HepG2 (cell line): ENCODE results near the gene ADAM10. TPM values are rescaled to one million over a fixed set of nuclear protein-coding genes. Genes with fewer than 3 reads are reported as not detected.

ENCODE experiments used
- ATAC-seq: fragments of 200-7000 bp; cut with Tn5 transposase; 3 replicates; pipeline ENCODE4 v1.9.1; 2020; ENCODE audit warnings: mild to moderate bottlenecking, moderate library complexity
- BruUV-seq: library from RNA; stranded (reverse); fragments of 400-500 nt; replicated peaks from 2 replicates; lab custom pipeline; 2021; lab: Mats Ljungman, UMichigan
- CTCF ChIA-PET: fragments of 300-600 bp; formaldehyde crosslinking; extraction: SDS; loops from one replicate; lab custom pipeline; 2021; ENCODE audit warnings: low total read pairs, inconsistent platforms, low intra/inter-chr PET ratio; lab: Yijun Ruan, JAX
- POLR2A ChIA-PET: fragments of 350-600 bp; sonication (Branson Sonifier 250); formaldehyde crosslinking; loops from one replicate; lab custom pipeline; 2020; ENCODE audit warnings: antibody characterized with exemption, inconsistent platforms; lab: Yijun Ruan, JAX
- DNase-seq: peaks from one replicate; pipeline ENCODE4 v3.0.0-alpha.2; 2015; ENCODE audit warnings: low spot score
- FAIRE-seq: peaks from 3 replicates; lab custom pipeline; 2011; peaks lifted over from hg19 to GRCh38; lab: Jason Lieb, UNC
- H2AFZ ChIP-seq: one replicate; pipeline ENCODE4 v1.6.1; 2011; ENCODE audit warnings: low read length, inconsistent platforms
- H3K27ac ChIP-seq: fragments of 300-600 bp; 3 replicates; pipeline ENCODE4 v1.8.0; 2011; ENCODE audit warnings: mixed run types, mild to moderate bottlenecking, mixed read lengths, low read length, inconsistent platforms; ENCODE audit not compliant: insufficient read depth; ENCODE audit errors: extremely low read length
- H3K27me3 ChIP-seq, 2 experiments: fragments of 200-600 bp in 1 of 2; 2 replicates in 1 of 2; 3 replicates in 1 of 2; pipeline versions ENCODE4 v1.6.0 to v1.8.0; 2011; ENCODE audit warnings: low read length in 2 of 2, mild to moderate bottlenecking in 2 of 2, moderate library complexity in 2 of 2, inconsistent platforms in 1 of 2; ENCODE audit not compliant: insufficient read depth in 2 of 2, control insufficient read depth in 1 of 2
- H3K36me3 ChIP-seq, 2 experiments: fragments of 200-600 bp in 1 of 2; replicated peaks in 1 of 2; 2 replicates in 1 of 2; 3 replicates in 1 of 2; pipeline versions ENCODE4 v1.5.1 to v1.8.0; 2011; ENCODE audit warnings: low read length in 2 of 2, inconsistent platforms in 1 of 2; ENCODE audit not compliant: insufficient read depth in 2 of 2, control insufficient read depth in 1 of 2
- H3K4me1 ChIP-seq: 2 replicates; pipeline ENCODE4 v1.5.1; 2012; ENCODE audit warnings: low read length, inconsistent platforms; ENCODE audit not compliant: insufficient read depth
- H3K4me2 ChIP-seq: 2 replicates; pipeline ENCODE4 v1.6.0; 2011; ENCODE audit warnings: low read depth, low read length, inconsistent platforms
- H3K4me3 ChIP-seq, 3 experiments: fragments of 200-600 bp in 1 of 3; sonication (generic), shearing (Covaris generic) in 1 of 3; replicated peaks in 1 of 3; 2 replicates each; pipeline ENCODE4 v1.5.1; 2011 to 2016; ENCODE audit warnings: low read length in 3 of 3, inconsistent platforms in 2 of 3, low read depth in 2 of 3, mild to moderate bottlenecking in 2 of 3, control low read depth in 1 of 3, mixed read lengths in 1 of 3; ENCODE audit not compliant: insufficient read depth in 1 of 3
- H3K79me2 ChIP-seq: one replicate; pipeline ENCODE4 v1.6.1; 2011; ENCODE audit warnings: low read length, inconsistent platforms; ENCODE audit not compliant: insufficient read depth
- H3K9ac ChIP-seq: 2 replicates; pipeline ENCODE4 v1.6.0; 2011; ENCODE audit warnings: mild to moderate bottlenecking, low read depth, low read length, inconsistent platforms; ENCODE audit not compliant: insufficient read depth
- H3K9me3 ChIP-seq: 2 replicates; pipeline ENCODE4 v1.5.1; 2012; ENCODE audit warnings: mild to moderate bottlenecking, low read length
- H4K20me1 ChIP-seq: 2 replicates; pipeline ENCODE4 v1.6.0; 2011; ENCODE audit warnings: inconsistent platforms, mild to moderate bottlenecking, low read length, moderate library complexity; ENCODE audit not compliant: insufficient read depth
- BRF2 ChIP-seq: sonication (generic); formaldehyde crosslinking; IDR thresholded peaks from 2 replicates; pipeline ENCODE4 v1.8.1; 2022; ENCODE audit warnings: mild to moderate bottlenecking, missing genetic modification reagents
- CAMTA2 ChIP-seq: sonication (generic); formaldehyde crosslinking; IDR thresholded peaks from 2 replicates; pipeline ENCODE4 v1.4.0; 2020; ENCODE audit warnings: mild to moderate bottlenecking, missing genetic modification reagents, borderline replicate concordance
- MLXIP ChIP-seq: sonication (generic); formaldehyde crosslinking; IDR thresholded peaks from 2 replicates; pipeline ENCODE4 v1.9.0; 2021; ENCODE audit warnings: missing genetic modification reagents, borderline replicate concordance
- PCBP1 ChIP-seq: fragments of 200-400 bp; formaldehyde crosslinking; IDR thresholded peaks from 2 replicates; pipeline ENCODE4 v1.6.1; 2017; ENCODE audit warnings: mild to moderate bottlenecking, low read depth, low read length, borderline replicate concordance
- ZFX ChIP-seq: sonication (generic); formaldehyde crosslinking; IDR thresholded peaks from 2 replicates; pipeline ENCODE4 v1.4.0; 2020; ENCODE audit warnings: mild to moderate bottlenecking, low read depth, missing genetic modification reagents, moderate library complexity
- ZNF362 ChIP-seq: sonication (generic); formaldehyde crosslinking; IDR thresholded peaks from 2 replicates; pipeline ENCODE4 v1.4.0; 2020; ENCODE audit warnings: missing genetic modification reagents, mild to moderate bottlenecking, borderline replicate concordance
- ZNF556 ChIP-seq: sonication (generic); formaldehyde crosslinking; IDR thresholded peaks from 2 replicates; pipeline ENCODE4 v1.4.0; 2020; ENCODE audit warnings: mild to moderate bottlenecking, missing genetic modification reagents, borderline replicate concordance
- ZNF589 ChIP-seq: sonication (generic); formaldehyde crosslinking; conservative IDR thresholded peaks from 2 replicates; pipeline ENCODE4 v1.8.0; 2022; ENCODE audit warnings: mild to moderate bottlenecking, moderate library complexity, missing genetic modification reagents
- ZNF713 ChIP-seq: sonication (generic); formaldehyde crosslinking; IDR thresholded peaks from 2 replicates; pipeline ENCODE4 v1.4.0; 2020; ENCODE audit warnings: mild to moderate bottlenecking, missing genetic modification reagents
- ZNF782 ChIP-seq: sonication (generic); formaldehyde crosslinking; IDR thresholded peaks from 2 replicates; pipeline ENCODE4 v1.4.0; 2020; ENCODE audit warnings: missing genetic modification reagents, mild to moderate bottlenecking, borderline replicate concordance
- ZNF841 ChIP-seq: sonication (generic); formaldehyde crosslinking; IDR thresholded peaks from 2 replicates; pipeline ENCODE4 v1.8.1; 2023; ENCODE audit warnings: missing genetic modification reagents, borderline replicate concordance
- ZSCAN12 ChIP-seq: sonication (generic); formaldehyde crosslinking; IDR thresholded peaks from 2 replicates; pipeline ENCODE4 v1.9.0; 2021; ENCODE audit warnings: mild to moderate bottlenecking, missing genetic modification reagents
- WGBS: methylation state at CpG from one replicate; pipeline ENCODE4 v1.1.6; 2017; ENCODE audit warnings: low lambda C conversion rate; 5-methylcytosine and 5-hydroxymethylcytosine counted together
- in situ Hi-C: cut with HindIII; loops from 2 replicates; pipeline ENCODE4 v1.10.0; 2017; ENCODE audit warnings: low pct_unique_long_range_greater_than_20kb; ENCODE audit not compliant: extremely low pct_ligation_motif_present
- intact Hi-C: fragments of 100-400 bp; cut with micrococcal nuclease; formaldehyde crosslinking; loops from one replicate; pipeline ENCODE4 v1.10.0; 2022; ENCODE audit not compliant: unreplicated experiment
- polyA plus RNA-seq, 8 experiments: library from polyadenylated mRNA; depleted of rRNA in 3 of 8; stranded (reverse) in 7 of 8; unstranded in 1 of 8; fragments of >200 nt; fragmentation: Illumina TruSeq in 4 of 8; extraction: Trizol in 4 of 8; gene quantifications; 2 replicates each; pipeline versions ENCODE4 v1.2.1 to v1.2.3, GENCODE V29; 2011 to 2016; ENCODE audit warnings: low read depth in 4 of 8, missing spikeins in 1 of 8, mixed read lengths in 1 of 8; ENCODE audit not compliant: insufficient read depth in 1 of 8
- total RNA-seq, 5 experiments: library from RNA; depleted of rRNA; stranded (reverse); fragments of >200 nt; fragmentation: Illumina TruSeq; extraction: Trizol; gene quantifications; 2 replicates each; pipeline ENCODE4 v1.2.3, GENCODE V29; 2016; ENCODE audit warnings: low read depth in 1 of 5

Gene ADAM10
- total and polyA plus RNA-seq, 2 of the 13 experiments (the other 11 are each of a cell fraction or from before 2014, with no cell fraction given) = 92.7 to 125 TPM

GRCh38 chr15:58544756-58545155 lies 204.8 kb downstream of the ADAM10 start:
- Histone ChIP-seq H4K20me1 (no peaks in the 10 kb centered on the region), H3K9ac (no peak overlapping the region), H3K4me1 (peaks cover 23% of the 10 kb centered on the region), H3K36me3 (peaks cover 2 to 13% of the 10 kb centered on the region in 2 experiments; a peak in 2 of 5 replicates), H3K27ac (no peak overlapping the region), H3K4me2 (no peak overlapping the region)
- ATAC-seq (no peak), DNase-seq (no peak)
- CTCF ChIA-PET = no interaction called here
- 98% methylated on average over 5 of the region's 5 CpGs for WGBS
- TF ChIP-seq ZNF841 (no peak), ZNF362 (CRISPR knock-in tag) (no peak), PCBP1 (no peak)
- TF ChIP-seq, all 625 proteins: peak for 0
- no TSS peak for BruUV-seq
- in situ Hi-C loops (loop anchor here (5.0 kb wide), 1 partner anchor 72 kb away; no protein-coding TSS in a partner anchor), intact Hi-C loops (no loop called here)
- Histone ChIP-seq H3K79me2 (no peaks in the 10 kb centered on the region), H3K27me3 (no peaks in the 10 kb centered on the region), H3K4me3 (no peak overlapping the region), H3K9me3 (no peaks in the 10 kb centered on the region), H2AFZ (no peak overlapping the region)
- FAIRE-seq = no peak
- POLR2A ChIA-PET = no interaction called here

- POLR2A ChIA-PET = no interaction called here
- no peak for FAIRE-seq
- in situ Hi-C loops (no loop called here), intact Hi-C loops (no loop called here)
- Histone ChIP-seq H3K27ac (no peak overlapping the region), H3K27me3 (no peaks in the 10 kb centered on the region), H2AFZ (no peak overlapping the region), H3K4me3 (no peak overlapping the region), H3K79me2 (no peaks in the 10 kb centered on the region), H4K20me1 (no peaks in the 10 kb centered on the region), H3K4me2 (no peak overlapping the region), H3K36me3 (peaks cover 2 to 13% of the 10 kb centered on the region in 2 experiments; a peak in 2 of 5 replicates), H3K9ac (no peak overlapping the region), H3K9me3 (no peaks in the 10 kb centered on the region), H3K4me1 (peaks cover 23% of the 10 kb centered on the region)
- ATAC-seq = no peak
- CTCF ChIA-PET = no interaction called here
- DNase-seq = no peak
- no TSS peak for BruUV-seq
- 91% methylated on average over 17 of the region's 17 CpGs for WGBS
- TF ChIP-seq ZNF713 (no peak), CAMTA2 (CRISPR knock-in tag) (no peak), ZSCAN12 (CRISPR knock-in tag) (no peak), MLXIP (CRISPR knock-in tag) (no peak), BRF2 (CRISPR knock-in tag) (no peak), ZNF589 (CRISPR knock-in tag) (no peak), ZNF782 (CRISPR knock-in tag) (no peak), ZNF556 (CRISPR knock-in tag) (no peak), ZFX (CRISPR knock-in tag) (no peak)
Measured at GRCh38 chr15:58543664-58544335, 205.7 kb downstream of the ADAM10 start.
